Measurements from ENCODE around the gene CTCF. TPM values are rescaled to one million over a fixed set of nuclear protein-coding genes. Genes with fewer than 3 reads are reported as not detected.

CTCF gene
- total RNA-seq, 2 donors from 2014 or later, result 22.7 to 25.7 TPM

DNA sequence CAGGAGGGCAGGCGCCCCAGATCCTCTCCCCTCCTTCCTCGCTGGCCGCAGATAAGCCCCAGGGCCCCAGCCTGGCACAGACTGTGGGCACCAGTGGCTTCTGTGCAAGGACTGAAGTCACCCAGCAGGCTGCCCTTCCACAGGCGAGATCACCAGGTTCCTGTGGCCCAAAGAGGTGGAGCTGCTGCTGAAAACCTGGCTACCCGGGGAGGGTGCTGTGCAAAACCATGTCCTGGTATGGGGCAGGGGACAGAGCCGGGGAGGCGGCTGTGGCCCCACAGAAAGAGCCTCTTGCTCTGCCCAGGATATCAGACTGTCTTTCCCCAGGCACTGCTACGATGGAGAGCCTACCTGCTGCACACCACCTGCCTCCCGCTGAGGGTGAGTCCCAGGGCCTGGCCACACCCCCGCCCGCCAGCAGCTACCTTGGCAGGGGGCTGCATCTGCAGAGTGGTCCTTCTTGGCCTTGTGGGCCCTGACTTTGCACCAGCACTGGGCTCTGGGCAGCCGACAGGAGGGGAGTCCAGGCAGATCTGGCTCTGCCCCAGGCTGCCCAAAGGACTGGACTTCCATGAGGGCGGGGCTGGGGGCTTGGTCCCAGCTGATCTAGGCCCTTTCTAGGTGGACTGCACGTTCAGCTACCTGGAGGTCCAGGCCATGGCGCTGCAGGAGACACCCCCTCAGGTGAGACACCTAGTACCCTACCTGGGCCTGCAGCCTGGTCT lies 83.2 kb downstream of the CTCF start:
- intact Hi-C loops (cut with DNase I), result no loop called here
- ATAC-seq (no peak), DNase-seq (no peak)

DNA sequence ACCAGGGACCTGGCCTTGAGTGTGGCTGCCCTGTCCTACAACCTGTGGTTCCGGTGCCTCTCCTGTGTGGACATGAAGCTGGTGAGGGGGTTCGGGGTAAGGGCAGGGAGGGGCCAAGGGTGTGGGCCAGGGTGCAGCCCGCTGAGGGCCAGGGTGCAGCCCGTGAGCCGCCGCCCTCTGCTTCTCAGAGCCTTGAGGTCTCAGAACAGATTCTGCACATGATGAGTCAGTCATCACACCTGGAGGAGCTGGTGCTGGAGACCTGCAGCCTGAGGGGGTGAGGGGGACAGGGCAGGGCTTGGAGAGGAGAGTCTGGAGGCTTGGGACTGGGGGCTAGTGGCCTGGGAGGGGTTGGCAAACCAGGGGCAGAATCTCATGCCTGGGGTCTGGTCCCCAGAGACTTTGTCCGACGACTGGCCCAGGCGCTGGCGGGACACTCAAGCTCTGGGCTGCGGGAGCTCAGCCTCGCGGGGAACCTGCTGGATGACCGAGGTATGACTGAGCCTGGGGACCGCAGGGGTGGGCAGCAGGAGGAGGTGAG lies 84.9 kb downstream of the CTCF start:
- ATAC-seq (no peak), DNase-seq (no peak)
- intact Hi-C loops (cut with DNase I), result no loop called here

DNA sequence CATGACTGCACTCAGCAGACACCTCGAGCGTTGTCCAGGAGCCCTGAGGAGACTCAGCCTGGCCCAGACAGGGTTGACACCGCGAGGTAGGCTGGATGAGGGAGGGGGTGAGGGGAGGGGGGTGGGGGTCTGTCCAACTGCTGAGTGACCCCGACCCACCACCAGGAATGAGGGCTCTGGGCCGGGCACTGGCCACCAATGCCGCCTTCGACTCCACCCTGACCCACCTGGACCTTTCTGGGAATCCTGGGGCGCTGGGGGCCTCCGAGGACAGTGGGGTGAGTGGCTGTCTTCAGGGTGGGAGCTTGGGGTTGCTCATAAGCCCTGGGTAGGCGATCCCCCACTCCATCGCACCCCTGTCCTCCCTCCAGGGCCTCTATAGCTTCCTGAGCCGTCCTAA lies 85.4 kb downstream of the CTCF start:
- no peak for ATAC-seq
- DNase-seq, result no peak
- intact Hi-C loops (cut with DNase I), result no loop called here

DNA sequence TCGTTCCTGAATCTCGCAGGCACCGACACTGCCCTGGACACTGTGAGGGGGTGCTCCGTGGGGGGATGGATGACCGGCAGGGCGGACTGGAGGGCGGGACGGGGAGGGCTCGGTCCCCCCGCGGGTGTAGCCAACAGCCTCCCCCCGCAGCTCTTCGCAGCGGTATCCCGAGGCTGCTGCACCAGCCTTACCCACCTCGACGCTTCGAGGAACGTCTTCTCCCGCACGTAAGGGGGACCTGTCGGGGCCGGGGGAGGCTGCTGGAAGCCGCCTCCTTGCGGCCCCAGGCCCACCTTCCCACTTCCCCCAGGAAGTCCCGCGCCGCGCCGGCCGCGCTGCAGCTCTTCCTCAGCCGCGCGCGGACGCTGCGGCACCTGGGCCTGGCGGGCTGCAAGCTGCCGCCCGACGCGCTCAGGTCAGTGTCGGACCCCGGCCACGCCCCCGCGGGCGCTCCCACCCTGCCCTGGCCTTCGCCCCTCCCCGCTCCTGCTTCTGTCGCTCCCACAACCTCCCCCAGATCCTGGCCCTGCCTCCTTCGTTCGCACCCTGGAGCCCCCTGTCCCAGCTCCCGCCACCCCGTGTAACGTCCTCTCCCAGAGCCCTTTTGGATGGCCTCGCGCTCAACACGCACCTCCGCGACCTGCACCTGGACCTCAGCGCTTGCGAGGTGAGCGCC lies 85.9 kb downstream of the CTCF start:
- DNase-seq (no peak), ATAC-seq (no peak)
- intact Hi-C loops (cut with DNase I), result no loop called here

DNA sequence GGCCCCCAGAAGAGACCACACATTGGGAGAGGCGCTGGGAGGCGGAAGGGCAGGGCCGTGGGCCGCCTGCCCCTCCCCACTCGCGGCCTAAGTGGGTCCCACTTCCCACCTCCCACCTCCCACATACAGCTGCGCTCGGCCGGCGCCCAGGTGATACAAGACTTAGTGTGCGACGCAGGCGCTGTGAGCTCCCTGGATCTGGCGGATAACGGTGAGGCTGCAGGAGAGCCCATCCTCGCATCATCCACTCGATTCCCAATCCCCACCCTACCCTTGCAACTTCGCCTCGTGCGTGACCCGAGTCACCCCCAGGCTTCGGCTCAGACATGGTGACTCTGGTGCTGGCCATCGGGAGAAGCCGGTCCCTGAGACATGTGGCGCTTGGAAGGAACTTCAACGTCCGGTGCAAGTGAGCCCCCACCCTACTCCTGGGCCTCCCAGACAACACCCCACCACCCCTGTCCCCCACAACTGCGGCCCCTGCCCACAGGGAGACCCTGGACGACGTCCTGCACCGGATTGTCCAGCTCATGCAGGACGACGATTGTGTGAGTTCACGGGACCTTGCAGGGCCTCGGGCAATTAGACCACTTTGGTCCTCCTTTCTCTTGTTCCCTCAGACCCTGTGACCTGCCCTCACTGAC lies 86.6 kb downstream of the CTCF start:
- intact Hi-C loops (cut with DNase I), result no loop called here
- DNase-seq, result no peak
- ATAC-seq, result no peak

DNA sequence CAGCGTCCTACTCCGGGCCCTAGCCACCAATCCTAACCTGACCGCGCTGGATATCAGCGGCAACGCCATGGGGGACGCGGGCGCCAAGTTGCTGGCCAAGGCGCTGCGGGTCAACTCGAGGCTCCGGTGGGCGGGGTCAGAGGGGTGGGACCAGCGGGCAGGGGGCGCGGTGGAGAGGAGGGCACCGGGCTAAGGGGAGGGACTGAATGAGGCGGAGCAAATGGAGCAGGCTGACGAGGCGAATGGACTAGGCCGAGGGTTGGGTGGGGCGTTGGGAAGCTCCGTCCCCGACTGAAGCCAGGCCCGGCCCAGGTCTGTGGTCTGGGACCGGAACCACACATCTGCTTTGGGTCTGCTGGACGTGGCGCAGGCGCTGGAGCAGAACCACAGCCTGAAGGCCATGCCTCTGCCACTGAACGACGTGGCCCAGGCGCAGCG lies 87.2 kb downstream of the CTCF start:
- ATAC-seq, result peak in 1 of 2 donors; percentile 63
- intact Hi-C loops (cut with DNase I), result no loop called here
- DNase-seq, result no peak

DNA sequence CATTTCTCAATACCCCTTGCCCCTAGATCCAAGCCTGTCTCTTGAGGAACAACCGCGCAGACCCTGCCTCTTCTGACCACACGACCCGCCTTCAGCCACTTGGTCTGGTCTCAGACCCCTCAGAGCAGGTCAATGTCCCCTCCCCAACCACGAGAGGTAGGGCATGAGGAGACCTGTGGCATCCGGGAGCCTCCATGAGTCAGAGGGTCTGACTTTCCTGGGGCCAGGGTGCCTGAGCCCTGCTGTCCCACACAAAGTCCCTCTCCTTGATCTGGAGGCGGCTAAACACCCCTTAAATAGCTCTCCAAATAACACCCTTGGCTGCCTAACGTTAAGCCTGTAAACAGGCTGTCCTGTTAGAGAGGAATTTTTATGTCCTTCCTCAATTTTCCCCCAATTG lies 87.7 kb downstream of the CTCF start:
- intact Hi-C loops (cut with DNase I), result no loop called here
- no peak for ATAC-seq

DNA sequence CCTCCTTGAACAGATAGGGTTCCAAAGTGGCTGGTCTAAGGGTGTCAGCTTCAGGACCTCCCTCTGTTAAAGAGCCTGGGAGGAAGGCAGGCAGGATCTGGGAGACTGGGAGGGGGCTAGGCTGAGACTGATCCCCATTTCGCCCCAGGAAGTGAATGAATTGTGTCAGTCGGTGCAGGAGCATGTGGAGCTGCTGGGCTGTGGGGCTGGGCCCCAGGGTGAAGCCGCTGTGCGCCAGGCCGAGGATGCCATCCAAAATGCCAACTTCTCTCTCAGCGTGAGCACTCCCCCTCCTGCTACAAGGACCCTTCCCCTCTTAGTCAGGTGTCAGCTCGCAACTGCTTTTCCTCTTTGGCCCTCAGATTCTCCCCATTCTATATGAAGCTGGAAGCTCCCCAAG lies 88.7 kb downstream of the CTCF start:
- intact Hi-C loops (cut with DNase I), result no loop called here
- DNase-seq (no peak), ATAC-seq (no peak)

More for the DNA sequence above, 87.7 kb downstream of the CTCF start:
- no peak for DNase-seq

DNA sequence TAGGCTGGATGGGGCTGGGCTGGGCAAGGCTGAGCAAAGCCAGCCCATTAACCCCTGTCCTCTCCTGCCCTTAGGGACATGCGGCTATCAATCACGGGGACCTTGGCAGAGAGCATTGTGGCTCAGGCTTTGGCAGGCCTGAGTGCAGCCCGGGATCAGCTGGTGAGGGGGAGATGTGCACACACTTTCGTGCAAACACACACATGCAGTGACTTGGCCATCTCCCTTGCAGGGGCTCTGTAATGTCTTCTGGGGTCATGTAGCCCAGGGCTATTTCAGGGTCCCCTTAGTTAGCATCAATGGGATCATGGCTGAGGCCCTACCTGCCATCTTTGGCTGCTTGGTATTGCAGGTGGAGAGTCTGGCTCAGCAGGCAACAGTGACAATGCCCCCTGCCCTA lies 89.5 kb downstream of the CTCF start:
- no peak for DNase-seq
- ATAC-seq, result no peak
- intact Hi-C loops (cut with DNase I), result no loop called here

DNA sequence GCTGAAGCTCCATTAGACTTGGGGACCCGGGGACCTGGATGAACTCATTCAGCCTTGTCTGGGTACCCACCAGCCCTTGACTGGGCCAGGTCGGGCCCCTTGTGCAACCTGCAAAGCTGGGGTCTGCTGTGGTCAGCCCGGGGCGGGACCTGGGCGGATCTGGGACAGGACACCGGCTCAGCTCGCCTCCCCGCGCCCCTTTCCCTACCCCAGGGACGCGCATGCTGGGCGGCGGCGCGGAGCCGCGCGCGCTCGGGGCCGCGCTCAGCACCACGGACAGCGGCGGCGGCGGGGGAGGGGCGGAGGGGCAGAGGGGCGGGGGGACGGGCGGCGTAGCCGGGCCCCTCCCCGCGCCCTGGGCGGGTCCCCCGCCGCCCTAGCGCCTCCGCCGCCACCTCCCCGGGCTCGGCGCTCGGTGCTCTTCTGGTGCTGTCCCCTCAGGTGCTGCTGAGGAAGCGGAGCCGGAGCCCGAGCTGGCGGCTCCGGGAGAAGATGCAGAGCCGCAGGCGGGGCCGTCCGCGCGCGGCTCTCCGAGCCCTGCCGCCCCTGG lies 90.3 kb downstream of the CTCF start:
- ATAC-seq (peak; percentile 12 to 38), DNase-seq (no peak)
- intact Hi-C loops (cut with DNase I), result no loop called here

DNA sequence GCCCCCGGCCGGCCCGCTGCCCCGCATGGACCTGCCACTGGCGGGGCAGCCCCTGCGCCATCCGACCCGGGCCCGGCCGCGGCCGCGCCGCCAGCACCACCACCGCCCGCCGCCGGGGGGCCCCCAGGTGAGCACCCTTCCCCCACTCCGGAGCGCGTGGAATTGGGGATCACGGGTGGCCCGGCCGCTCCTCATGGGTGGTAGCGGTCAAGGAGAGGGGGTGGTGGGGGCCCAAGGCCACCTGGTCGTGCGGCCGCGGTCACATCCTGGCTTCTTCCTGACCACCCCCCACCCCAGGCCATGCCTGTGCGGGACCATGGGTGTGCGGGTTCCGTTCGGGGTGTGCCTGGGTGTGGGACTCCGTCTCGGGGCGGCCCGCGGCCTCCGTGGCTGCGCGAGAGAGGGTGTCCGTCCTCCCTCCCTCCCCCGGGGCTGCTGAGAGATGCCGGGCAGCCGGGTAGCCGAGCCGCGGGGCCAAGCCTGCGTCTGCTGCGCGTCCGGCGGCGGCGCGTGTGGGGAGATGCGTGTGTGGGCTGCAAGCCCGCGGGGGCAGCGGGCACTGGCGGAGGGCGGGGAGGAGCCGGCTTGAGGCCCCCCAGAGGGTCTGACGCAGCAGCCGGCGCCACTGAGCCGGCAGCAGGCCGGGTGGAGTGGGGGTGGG lies 90.9 kb downstream of the CTCF start:
- intact Hi-C loops (cut with DNase I), result no loop called here
- no peak for DNase-seq
- peak in 1 of 2 donors; percentile 8 for ATAC-seq

DNA sequence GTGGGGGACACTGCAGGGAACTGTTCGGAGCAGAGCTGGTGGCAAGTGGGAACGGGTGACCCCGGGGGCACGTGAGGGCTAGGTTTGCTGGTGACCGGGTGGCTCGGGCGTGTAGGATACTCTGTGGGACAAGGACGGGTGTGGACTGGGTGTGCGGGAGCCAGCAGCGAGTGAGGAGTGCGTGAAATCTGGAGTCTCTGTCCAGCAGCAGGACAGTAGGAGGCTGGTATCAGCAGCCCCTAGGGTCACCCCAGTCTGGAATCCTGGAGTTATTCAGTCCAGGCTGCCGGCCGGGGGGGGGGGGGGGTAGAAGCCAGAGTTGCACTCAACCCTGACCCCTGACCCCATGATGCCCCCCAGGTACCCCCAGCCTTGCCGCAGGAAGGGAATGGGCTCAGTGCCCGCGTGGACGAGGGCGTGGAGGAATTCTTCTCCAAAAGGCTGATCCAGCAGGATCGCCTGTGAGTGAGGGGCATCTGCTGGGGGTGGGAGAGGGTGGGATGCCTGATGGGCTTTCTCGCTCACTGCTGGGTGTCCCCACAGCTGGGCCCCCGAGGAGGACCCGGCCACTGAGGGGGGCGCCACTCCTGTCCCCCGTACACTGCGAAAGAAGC lies 91.6 kb downstream of the CTCF start:
- no peak for ATAC-seq
- intact Hi-C loops (cut with DNase I), result no loop called here
- DNase-seq, result no peak

DNA sequence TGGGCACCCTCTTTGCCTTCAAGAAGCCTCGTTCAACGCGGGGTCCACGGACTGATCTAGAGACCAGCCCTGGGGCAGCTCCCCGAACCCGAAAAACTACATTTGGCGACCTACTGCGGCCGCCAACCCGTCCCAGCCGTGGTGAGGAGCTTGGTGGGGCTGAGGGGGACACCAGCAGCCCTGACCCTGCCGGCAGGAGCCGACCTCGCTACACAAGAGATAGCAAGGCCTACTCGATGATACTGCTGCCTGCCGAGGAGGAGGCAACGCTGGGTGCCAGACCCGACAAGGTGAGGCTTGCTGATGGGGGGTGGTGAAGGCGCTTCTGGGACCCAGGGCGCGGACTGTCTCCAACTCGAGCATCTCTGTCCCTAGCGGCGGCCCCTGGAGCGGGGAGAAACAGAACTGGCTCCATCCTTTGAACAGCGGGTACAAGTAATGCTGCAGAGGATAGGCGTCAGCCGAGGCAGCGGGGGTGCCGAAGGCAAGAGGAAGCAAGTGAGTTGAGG lies 92.1 kb downstream of the CTCF start:
- intact Hi-C loops (cut with DNase I), result no loop called here
- DNase-seq (no peak), ATAC-seq (no peak)

DNA sequence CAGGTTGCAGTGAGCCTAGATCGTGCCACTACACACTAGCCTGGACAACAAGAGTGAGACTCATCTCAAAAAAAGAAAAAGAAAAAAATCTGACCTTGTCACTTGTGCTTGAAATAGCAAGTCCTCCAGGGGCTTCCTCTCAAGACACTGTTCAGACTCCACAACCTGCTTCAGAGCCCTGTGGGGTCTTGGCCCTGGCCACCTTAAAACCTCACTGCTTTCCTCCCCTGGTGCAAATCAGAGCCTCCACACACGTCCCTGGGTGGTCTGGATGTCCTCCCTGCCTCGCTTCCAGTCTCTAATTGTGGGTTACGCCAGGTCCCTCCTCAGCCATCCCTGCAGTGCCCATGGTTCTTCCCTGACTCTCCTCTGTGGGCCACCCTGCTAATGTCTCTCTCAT lies 93.0 kb downstream of the CTCF start:
- DNase-seq, result no peak
- no peak for ATAC-seq
- intact Hi-C loops (cut with DNase I), result loop anchor here in 1 of 2 donors (5.0 kb wide), 1 partner anchor 83 kb away; no protein-coding TSS in a partner anchor

DNA sequence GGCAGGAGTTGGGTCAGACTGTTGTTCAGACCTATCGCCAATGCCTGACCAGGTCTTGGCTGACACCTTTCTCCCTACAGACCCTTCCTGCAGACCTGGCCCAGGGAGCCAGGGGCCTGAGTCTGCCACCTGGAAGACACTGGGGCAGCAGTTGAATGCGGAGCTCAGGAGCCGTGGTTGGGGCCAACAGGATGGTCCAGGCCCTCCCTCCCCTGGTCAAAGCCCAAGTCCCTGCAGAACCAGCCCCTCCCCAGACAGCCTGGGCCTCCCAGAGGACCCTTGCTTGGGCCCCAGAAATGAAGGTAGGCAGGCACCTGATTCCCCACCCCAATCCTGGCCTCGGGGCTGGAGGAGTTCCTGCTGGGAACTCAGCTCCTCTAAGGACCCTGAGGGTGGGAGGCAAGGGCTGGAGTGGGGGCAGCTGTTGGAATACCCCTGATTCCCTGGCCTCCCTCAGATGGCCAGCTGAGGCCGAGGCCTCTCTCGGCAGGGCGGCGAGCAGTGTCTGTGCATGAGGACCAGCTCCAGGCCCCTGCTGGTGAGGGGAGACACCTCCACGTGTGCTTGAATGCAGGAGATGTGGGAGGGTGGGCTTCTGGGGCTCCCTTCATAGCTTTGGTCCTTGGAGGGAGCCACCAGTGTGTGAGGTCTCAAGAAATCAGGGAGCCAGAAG lies 94.2 kb downstream of the CTCF start:
- ATAC-seq, result no peak
- DNase-seq, result no peak
- intact Hi-C loops (cut with DNase I), result loop anchor here in 1 of 2 donors (5.0 kb wide), 1 partner anchor 84 kb away; no protein-coding TSS in a partner anchor

DNA sequence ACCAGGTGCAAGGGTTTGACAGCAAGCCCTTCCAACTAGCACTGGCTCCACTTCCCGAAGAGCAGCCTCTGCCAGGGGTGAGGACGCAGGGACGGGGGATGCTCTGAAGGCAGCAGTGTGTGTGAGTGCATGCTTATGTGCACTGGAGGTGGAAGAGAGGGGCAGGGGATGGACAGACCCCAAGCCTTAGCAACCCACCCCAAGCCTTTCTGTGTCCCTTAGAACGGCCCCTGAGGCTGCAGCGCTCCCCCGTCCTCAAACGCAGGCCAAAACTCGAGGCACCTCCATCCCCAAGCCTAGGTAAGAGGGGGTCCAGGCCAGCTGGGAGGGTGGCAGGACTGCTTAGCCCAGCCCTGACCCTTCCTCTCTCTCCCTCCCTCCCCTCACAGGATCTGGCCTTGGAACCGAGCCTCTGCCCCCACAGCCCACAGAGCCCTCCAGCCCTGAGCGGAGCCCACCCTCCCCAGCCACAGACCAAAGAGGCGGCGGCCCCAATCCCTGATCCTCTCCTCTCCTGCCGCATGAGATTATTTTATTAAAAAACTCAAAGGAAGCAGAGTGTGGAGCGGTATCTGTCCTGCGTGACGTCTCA lies 94.8 kb downstream of the CTCF start:
- ATAC-seq (no peak), DNase-seq (no peak)
- intact Hi-C loops (cut with DNase I), result loop anchor here in 1 of 2 donors (5.0 kb wide), 1 partner anchor 85 kb away; no protein-coding TSS in a partner anchor

DNA sequence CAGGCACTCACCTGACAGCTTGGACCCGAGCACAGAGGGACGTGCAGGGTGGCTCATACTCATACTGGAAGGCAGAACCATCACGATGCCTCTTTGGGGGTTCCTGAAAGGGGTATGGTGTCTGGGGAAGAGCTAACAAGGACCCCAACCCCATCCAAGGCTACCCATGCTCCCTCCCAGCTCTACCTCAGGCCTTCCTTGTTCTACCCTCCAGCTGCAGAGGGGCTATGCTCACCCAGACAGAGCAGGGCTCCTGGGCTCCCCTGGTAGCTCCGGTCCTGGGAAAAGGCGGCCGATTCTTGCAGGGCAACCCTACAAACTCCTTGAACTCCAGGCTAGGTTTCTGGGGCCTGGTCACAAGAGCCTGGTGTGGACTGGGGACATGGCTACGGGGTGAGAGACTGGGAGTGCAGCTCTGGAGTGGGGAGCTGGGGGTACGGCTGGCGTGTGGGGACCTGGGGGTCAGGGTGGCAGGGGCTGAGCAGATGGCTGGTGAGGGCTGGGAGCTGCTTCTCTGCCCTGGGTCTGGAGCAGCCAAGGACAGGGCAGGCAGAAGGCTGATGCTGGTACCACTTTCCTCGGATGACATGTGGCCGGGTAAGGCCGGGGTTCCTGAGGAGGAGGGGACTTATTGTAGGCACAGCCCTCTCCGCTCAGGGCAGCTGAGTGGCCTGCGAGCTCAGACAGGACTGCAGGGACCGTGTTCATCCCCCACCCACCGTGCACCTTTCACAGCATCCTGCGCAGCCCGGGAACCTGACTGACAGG lies 95.6 kb downstream of the CTCF start:
- intact Hi-C loops (cut with DNase I), result loop anchor here in 1 of 2 donors (5.0 kb wide), 1 partner anchor 86 kb away; no protein-coding TSS in a partner anchor
- DNase-seq, result no peak

More for the DNA sequence above, 95.6 kb downstream of the CTCF start:
- no peak for ATAC-seq
